Measurements from ENCODE around the gene CEACAM5. TPM values are rescaled to one million over a fixed set of nuclear protein-coding genes. Genes with fewer than 3 reads are reported as not detected.

CEACAM5 gene
- total RNA-seq, 4 donors from 2014 or later = 0.83 to 2.2 TPM; not detected in 2

DNA sequence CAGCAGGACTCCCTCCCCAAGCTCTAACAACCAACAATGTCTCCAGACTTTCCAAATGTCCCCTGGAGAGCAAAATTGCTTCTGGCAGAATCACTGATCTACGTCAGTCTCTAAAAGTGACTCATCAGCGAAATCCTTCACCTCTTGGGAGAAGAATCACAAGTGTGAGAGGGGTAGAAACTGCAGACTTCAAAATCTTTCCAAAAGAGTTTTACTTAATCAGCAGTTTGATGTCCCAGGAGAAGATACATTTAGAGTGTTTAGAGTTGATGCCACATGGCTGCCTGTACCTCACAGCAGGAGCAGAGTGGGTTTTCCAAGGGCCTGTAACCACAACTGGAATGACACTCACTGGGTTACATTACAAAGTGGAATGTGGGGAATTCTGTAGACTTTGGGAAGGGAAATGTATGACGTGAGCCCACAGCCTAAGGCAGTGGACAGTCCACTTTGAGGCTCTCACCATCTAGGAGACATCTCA lies 6.2 kb upstream of the CEACAM5 start:
- Histone ChIP-seq H3K4me1 (no peaks in the 10 kb centered on the region), H3K27ac (replicated peaks in 1 of 4) (no peak overlapping the region), H3K4me3 (no peak overlapping the region), H3K36me3 (no peaks in the 10 kb centered on the region), H3K27me3 (peaks cover 0 to 60% (median 9%) of the 10 kb centered on the region in 4 donors), H3K9me3 (no peaks in the 10 kb centered on the region)
- 49% methylated on average over 3 of the region's 3 CpGs for WGBS
- no peak for TF ChIP-seq POLR2A (IDR thresholded peaks at IDR 0.05; ENCODE audit: low read depth)
- no peak for TF ChIP-seq EP300 (IDR thresholded peaks at IDR 0.05)
- TF ChIP-seq, protein P1, sequence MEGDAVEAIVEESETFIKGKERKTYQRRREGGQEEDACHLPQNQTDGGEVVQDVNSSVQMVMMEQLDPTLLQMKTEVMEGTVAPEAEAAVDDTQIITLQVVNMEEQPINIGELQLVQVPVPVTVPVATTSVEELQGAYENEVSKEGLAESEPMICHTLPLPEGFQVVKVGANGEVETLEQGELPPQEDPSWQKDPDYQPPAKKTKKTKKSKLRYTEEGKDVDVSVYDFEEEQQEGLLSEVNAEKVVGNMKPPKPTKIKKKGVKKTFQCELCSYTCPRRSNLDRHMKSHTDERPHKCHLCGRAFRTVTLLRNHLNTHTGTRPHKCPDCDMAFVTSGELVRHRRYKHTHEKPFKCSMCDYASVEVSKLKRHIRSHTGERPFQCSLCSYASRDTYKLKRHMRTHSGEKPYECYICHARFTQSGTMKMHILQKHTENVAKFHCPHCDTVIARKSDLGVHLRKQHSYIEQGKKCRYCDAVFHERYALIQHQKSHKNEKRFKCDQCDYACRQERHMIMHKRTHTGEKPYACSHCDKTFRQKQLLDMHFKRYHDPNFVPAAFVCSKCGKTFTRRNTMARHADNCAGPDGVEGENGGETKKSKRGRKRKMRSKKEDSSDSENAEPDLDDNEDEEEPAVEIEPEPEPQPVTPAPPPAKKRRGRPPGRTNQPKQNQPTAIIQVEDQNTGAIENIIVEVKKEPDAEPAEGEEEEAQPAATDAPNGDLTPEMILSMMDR (IDR thresholded peaks at IDR 0.05) = no peak
- no peak for TF ChIP-seq POLR2AphosphoS5 (IDR thresholded peaks at IDR 0.05)
- peak; percentile 75 for DNase-seq (ENCODE audit: extremely low spot score)
- intact Hi-C loops (cut with DNase I) = no loop called here

DNA sequence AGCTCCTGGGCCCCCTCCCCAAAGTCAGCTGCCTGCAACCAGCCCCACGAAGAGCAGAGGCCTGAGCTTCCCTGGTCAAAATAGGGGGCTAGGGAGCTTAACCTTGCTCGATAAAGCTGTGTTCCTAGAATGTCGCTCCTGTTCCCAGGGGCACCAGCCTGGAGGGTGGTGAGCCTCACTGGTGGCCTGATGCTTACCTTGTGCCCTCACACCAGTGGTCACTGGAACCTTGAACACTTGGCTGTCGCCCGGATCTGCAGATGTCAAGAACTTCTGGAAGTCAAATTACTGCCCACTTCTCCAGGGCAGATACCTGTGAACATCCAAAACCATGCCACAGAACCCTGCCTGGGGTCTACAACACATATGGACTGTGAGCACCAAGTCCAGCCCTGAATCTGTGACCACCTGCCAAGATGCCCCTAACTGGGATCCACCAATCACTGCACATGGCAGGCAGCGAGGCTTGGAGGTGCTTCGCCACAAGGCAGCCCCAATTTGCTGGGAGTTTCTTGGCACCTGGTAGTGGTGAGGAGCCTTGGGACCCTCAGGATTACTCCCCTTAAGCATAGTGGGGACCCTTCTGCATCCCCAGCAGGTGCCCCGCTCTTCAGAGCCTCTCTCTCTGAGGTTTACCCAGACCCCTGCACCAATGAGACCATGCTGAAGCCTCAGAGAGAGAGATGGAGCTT lies 4.7 kb upstream of the CEACAM5 start:
- no peaks in the 10 kb centered on the region for H3K4me1 ChIP-seq
- TF ChIP-seq POLR2A (IDR thresholded peaks at IDR 0.05; ENCODE audit: low read depth) = no peak
- no peak for TF ChIP-seq EP300 (IDR thresholded peaks at IDR 0.05)
- TF ChIP-seq POLR2AphosphoS5 (IDR thresholded peaks at IDR 0.05) = no peak
- TF ChIP-seq, protein P1 (IDR thresholded peaks at IDR 0.05) = no peak
- no peaks in the 10 kb centered on the region for H3K36me3 ChIP-seq
- no peak overlapping the region for H3K4me3 ChIP-seq
- H3K27ac ChIP-seq (replicated peaks in 1 of 4) = no peak overlapping the region
- intact Hi-C loops (cut with DNase I) = no loop called here
- H3K9me3 ChIP-seq = no peaks in the 10 kb centered on the region
- peak; percentile 91 for DNase-seq (ENCODE audit: extremely low spot score)
- H3K27me3 ChIP-seq = peaks cover 0 to 71% (median 9%) of the 10 kb centered on the region in 4 donors
- 62% methylated on average over 5 of the region's 8 CpGs for WGBS

DNA sequence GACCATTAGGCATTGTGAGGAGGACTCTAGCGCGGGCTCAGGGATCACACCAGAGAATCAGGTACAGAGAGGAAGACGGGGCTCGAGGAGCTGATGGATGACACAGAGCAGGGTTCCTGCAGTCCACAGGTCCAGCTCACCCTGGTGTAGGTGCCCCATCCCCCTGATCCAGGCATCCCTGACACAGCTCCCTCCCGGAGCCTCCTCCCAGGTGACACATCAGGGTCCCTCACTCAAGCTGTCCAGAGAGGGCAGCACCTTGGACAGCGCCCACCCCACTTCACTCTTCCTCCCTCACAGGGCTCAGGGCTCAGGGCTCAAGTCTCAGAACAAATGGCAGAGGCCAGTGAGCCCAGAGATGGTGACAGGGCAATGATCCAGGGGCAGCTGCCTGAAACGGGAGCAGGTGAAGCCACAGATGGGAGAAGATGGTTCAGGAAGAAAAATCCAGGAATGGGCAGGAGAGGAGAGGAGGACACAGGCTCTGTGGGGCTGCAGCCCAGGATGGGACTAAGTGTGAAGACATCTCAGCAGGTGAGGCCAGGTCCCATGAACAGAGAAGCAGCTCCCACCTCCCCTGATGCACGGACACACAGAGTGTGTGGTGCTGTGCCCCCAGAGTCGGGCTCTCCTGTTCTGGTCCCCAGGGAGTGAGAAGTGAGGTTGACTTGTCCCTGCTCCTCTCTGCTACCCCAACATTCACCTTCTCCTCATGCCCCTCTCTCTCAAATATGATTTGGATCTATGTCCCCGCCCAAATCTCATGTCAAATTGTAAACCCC lies 2.8 kb upstream of the CEACAM5 start:
- no peak for DNase-seq (ENCODE audit: extremely low spot score)
- Histone ChIP-seq H3K27me3 (peaks cover 0 to 72% (median 9%) of the 10 kb centered on the region in 4 donors), H3K9me3 (no peaks in the 10 kb centered on the region), H3K4me3 (no peak overlapping the region), H3K36me3 (no peaks in the 10 kb centered on the region), H3K4me1 (no peaks in the 10 kb centered on the region), H3K27ac (replicated peaks in 1 of 4) (no peak overlapping the region)
- no peak for TF ChIP-seq POLR2A (IDR thresholded peaks at IDR 0.05; ENCODE audit: low read depth)
- no peak for TF ChIP-seq POLR2AphosphoS5 (IDR thresholded peaks at IDR 0.05)
- TF ChIP-seq, protein P1 (IDR thresholded peaks at IDR 0.05) = no peak
- TF ChIP-seq EP300 (IDR thresholded peaks at IDR 0.05) = no peak
- 48% methylated on average over 9 of the region's 10 CpGs for WGBS
- intact Hi-C loops (cut with DNase I) = no loop called here

DNA sequence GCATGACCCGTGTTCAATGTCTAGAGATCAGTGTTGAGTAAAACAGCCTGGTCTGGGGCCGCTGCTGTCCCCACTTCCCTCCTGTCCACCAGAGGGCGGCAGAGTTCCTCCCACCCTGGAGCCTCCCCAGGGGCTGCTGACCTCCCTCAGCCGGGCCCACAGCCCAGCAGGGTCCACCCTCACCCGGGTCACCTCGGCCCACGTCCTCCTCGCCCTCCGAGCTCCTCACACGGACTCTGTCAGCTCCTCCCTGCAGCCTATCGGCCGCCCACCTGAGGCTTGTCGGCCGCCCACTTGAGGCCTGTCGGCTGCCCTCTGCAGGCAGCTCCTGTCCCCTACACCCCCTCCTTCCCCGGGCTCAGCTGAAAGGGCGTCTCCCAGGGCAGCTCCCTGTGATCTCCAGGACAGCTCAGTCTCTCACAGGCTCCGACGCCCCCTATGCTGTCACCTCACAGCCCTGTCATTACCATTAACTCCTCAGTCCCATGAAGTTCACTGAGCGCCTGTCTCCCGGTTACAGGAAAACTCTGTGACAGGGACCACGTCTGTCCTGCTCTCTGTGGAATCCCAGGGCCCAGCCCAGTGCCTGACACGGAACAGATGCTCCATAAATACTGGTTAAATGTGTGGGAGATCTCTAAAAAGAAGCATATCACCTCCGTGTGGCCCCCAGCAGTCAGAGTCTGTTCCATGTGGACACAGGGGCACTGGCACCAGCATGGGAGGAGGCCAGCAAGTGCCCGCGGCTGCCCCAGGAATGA lies 1.5 kb upstream of the CEACAM5 start:
- peak overlapping the region in 2 of 4 donors; percentile 28 to 43 for H3K4me3 ChIP-seq
- no peaks in the 10 kb centered on the region for H3K9me3 ChIP-seq
- intact Hi-C loops (cut with DNase I) = no loop called here
- H3K27ac ChIP-seq (replicated peaks in 1 of 4) = no peak overlapping the region
- no peak for DNase-seq (ENCODE audit: extremely low spot score)
- no peaks in the 10 kb centered on the region for H3K36me3 ChIP-seq
- 28% methylated on average over 9 of the region's 26 CpGs for WGBS
- peaks cover 0 to 63% (median 9%) of the 10 kb centered on the region in 4 donors for H3K27me3 ChIP-seq
- no peaks in the 10 kb centered on the region for H3K4me1 ChIP-seq
- TF ChIP-seq POLR2AphosphoS5 (IDR thresholded peaks at IDR 0.05) = no peak
- TF ChIP-seq, protein P1 (IDR thresholded peaks at IDR 0.05) = peak; percentile 44 to 56 (median 48)

Measured in esophagus muscularis mucosa (tissue), 4 donors.